ENCODE results near the gene KRTAP20-4. TPM values are rescaled to one million over a fixed set of nuclear protein-coding genes. Genes with fewer than 3 reads are reported as not detected.

Gene KRTAP20-4
- total and polyA plus RNA-seq, 12 donors: not detected

DNA sequence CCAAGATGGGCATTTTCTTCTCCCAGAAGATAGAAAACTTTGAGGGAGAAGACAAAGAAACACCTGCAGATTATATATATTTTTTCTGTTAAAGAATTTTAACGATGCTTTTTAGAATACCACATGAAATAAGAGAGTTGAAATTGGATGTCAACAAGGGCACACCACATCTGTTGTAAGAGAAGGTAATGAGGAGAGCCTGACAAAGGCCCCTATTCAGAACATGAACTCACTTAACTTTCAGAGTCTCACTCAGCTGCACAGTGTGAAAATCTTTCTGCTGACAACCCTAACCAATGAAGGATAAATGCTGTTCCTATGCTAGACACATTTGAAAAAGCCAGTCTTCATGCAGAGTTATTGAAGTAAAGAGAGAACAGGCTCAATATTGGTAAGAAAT lies 37.6 kb upstream of the KRTAP20-4 start:
- Histone ChIP-seq H3K9me3 (no peaks in the 10 kb centered on the region), H3K27me3 (no peaks in the 10 kb centered on the region), H3K27ac (no peak overlapping the region), H3K36me3 (no peaks in the 10 kb centered on the region), H3K4me1 (no peaks in the 10 kb centered on the region), H3K4me3 (no peak overlapping the region)
- 64 to 65% methylated on average over 1 of the region's 1 CpG for WGBS, 2 donors
- intact Hi-C loops (cut with DNase I): no loop called here
- DNase-seq (no peak), ATAC-seq (no peak)
- TF ChIP-seq, protein P1, sequence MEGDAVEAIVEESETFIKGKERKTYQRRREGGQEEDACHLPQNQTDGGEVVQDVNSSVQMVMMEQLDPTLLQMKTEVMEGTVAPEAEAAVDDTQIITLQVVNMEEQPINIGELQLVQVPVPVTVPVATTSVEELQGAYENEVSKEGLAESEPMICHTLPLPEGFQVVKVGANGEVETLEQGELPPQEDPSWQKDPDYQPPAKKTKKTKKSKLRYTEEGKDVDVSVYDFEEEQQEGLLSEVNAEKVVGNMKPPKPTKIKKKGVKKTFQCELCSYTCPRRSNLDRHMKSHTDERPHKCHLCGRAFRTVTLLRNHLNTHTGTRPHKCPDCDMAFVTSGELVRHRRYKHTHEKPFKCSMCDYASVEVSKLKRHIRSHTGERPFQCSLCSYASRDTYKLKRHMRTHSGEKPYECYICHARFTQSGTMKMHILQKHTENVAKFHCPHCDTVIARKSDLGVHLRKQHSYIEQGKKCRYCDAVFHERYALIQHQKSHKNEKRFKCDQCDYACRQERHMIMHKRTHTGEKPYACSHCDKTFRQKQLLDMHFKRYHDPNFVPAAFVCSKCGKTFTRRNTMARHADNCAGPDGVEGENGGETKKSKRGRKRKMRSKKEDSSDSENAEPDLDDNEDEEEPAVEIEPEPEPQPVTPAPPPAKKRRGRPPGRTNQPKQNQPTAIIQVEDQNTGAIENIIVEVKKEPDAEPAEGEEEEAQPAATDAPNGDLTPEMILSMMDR (IDR thresholded peaks at IDR 0.05): no peak

DNA sequence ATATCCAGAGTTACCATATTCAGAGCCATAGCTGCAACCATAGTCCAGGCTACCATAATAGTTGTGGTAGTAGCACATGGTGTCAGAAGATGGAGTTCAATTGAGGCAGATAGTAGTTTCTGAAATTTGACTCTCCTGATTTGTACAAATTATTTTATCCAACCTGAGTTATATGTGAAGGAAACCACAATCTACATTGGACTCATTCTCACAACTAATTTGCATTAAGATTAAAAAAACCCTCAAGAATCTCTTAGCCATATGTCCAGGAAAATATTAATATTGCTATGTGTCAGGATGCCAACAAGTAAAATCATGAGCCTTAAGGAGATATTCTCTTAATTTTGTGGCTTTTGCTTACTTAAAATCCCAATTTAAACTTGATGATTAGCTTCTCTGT lies 30.1 kb upstream of the KRTAP20-4 start, which contains the start of gene KRTAP22-2:
Gene KRTAP22-2 (minus strand): TSS at position 101 of the 400 bp plus-strand sequence.
- DNase-seq: no peak
- Histone ChIP-seq H3K27me3 (no peaks in the 10 kb centered on the region), H3K27ac (no peak within 1 kb of the TSS), H3K9me3 (no peaks in the 10 kb centered on the region), H3K4me3 (no peak within 1 kb of the TSS), H3K4me1 (no peaks in the 10 kb centered on the region), H3K36me3 (no peaks in the 10 kb centered on the region)
- TF ChIP-seq, protein P1 (IDR thresholded peaks at IDR 0.05): no peak
- intact Hi-C loops (cut with DNase I): no loop called here
- ATAC-seq: no peak

DNA sequence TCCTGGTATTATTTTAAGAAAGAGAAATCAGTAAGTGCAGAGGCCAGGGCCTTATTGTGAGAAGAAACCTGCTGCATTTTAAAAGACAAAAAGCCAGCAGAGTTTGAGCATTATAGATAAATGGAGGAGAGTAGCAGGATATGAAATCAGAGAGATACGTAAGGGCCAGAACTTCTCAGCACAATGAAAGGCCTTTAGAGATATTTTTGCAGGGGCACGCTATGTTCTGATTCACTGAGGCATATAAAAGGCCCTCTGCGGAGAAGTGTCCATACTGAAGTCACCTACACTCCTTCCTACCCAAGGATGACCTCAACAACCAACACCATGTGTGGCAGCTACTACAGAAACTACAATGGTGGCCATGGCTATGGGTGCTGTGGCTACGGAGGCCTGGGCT lies 28.3 kb upstream of the KRTAP20-4 start, which contains the start of gene KRTAP6-3:
Gene KRTAP6-3 (plus strand): TSS at position 301 of the 400 bp plus-strand sequence. CDS start 6 bp downstream, at position 307.
- 91% methylated on average over 4 of the region's 4 CpGs for WGBS, 2 donors
- no peak within 1 kb of the TSS for H3K27ac ChIP-seq
- TF ChIP-seq, protein P1 (IDR thresholded peaks at IDR 0.05): no peak

DNA sequence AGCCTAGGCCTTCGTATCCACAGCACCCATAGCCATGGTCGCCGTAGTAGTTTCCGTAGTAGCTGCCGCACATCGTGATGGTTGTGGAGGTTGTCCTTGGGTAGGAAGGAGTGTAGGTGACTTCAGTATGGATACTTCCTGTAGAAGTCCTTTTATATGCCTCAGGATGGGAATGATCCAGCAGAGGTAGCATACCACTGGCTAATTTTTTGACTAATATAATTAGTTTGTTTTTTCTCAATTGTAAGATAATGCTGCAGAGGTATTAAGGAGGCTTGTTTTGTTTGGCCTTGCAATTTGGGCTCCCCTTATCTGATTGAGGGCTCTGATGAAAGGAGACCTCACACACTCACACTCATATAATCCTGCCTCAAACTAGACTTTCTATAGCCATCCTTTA lies 21.6 kb upstream of the KRTAP20-4 start, which contains the start of gene KRTAP6-2:
Gene KRTAP6-2 (minus strand): TSS at position 101 of the 400 bp plus-strand sequence. CDS start 28 bp downstream, at position 73.
- no peaks in the 10 kb centered on the region for H3K27me3 ChIP-seq
- DNase-seq (no peak), ATAC-seq (no peak)
- no peaks in the 10 kb centered on the region for H3K4me1 ChIP-seq
- no peak within 1 kb of the TSS for H3K4me3 ChIP-seq
- H3K27ac ChIP-seq: no peak within 1 kb of the TSS
- peaks cover 0 to 6% (median 0%) of the 10 kb centered on the region in 11 donors for H3K9me3 ChIP-seq
- TF ChIP-seq, protein P1 (IDR thresholded peaks at IDR 0.05): no peak
- WGBS, 2 donors: 93 to 98% methylated on average over 6 of the region's 6 CpGs
- intact Hi-C loops (cut with DNase I): no loop called here
- H3K36me3 ChIP-seq: no peaks in the 10 kb centered on the region

More for the DNA sequence above, 28.3 kb upstream of the KRTAP20-4 start, which contains the start of gene KRTAP6-3:
- intact Hi-C loops (cut with DNase I): no loop called here
- no peak within 1 kb of the TSS for H3K4me3 ChIP-seq
- ATAC-seq (no peak), DNase-seq (no peak)
- no peaks in the 10 kb centered on the region for H3K36me3 ChIP-seq
- no peaks in the 10 kb centered on the region for H3K4me1 ChIP-seq
- H3K27me3 ChIP-seq: no peaks in the 10 kb centered on the region
- no peaks in the 10 kb centered on the region for H3K9me3 ChIP-seq
